Stimulated activated CD4-positive, alpha-beta T cell treated with anti-CD3 and anti-CD28 coated beads, Interleukin-2, amount 100 ng/mL, for 4 hours (primary cell): ENCODE results near the gene KANTR.
"Not testable (repeated sequence)": the region's sequence is repeated elsewhere in the genome, so short reads cannot be mapped to it uniquely, and the experiment has no call there.

Experiments
- DNase-seq: peaks from one replicate; pipeline ENCODE4 v3.0.0-alpha.2; 2020; ENCODE audit warnings: low read depth

The KANTR gene

DNA sequence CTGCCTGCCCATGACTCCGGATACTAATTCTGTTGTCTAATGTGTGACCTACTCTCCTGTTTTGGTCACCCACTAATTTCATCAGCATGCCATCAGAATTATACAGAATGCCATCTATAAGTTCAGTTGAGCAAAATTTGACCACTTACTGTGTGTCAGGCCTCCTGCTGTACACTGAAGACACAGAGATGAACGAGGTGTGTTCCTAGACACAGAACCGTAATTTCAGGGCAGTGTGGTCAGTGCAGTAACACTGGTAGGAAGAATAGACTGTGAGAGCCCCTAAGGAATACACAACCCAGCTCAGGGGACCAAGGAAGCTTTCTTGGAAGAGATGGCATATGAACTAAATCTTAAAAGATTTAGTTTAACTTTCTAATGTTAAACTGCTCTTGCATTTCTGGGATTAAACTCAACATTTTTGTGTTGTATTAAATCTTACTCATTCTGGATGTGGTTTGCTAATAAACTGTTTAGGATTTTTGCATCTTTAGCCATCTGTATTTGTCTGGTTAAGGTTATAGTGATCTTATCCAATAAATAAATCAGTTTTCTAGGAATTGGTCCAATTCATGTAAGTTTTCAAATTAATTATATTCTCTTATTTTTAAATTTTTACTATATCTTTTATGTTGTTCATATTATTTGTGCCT lies 34.3 kb downstream of the KANTR start:
- DNase-seq = no peak

DNA sequence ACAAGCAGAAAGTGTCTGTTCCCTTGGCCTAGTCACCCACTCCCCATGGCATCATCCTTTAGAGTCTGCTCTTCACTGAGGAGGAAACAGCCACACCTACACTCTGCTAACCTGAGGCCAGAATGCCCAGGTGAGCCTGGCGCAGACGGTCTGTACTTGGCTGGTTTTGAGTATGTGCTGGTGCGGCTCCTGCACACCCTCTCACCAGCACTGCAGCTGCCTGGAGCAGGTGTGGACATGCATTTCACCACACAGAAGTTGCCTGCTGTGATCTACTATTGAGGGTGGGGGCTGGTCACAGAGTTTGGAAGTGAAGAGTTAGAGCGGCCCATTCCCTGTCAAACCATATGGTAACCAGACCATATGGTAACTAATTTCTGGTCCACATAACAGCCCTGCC lies 39.5 kb downstream of the KANTR start:
- DNase-seq = no peak

DNA sequence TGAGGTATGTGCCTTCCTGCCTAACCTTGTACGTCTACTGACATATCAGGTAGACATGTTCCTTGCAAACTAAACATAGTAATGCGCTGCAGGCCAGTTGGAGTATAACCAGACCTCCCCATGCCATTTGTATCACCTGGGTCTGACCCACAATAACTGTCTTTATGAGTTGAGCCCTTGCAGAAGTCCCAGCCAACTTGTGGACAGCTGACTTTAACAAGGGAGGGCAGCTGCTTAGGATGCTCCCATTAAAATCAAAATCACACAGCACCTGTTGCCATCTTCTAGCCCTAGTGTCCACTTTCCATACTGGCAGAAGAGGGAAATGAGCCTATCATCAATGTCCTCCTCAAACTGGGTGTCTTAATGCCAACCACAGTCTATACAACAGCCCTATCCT lies 41.6 kb downstream of the KANTR start:
- DNase-seq = no peak

DNA sequence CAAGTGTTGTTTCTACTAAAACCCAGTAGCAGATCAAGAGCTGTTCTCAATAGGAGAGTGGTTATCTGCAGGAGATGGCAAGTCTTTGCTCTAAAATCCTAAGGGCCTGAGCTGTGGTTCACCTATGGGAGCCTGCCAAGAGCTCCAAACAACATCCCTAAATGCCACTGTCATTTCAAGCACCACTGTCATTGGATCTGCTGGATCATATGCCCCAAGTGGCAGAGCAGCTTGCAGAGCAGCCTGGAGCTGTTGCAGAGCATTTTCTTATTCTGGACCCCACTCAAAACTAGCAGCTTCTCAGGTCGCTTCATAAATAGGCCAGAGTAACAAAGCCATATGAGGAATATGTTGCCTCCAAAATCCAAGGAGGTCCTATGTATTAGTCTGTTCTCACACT lies 59.6 kb downstream of the KANTR start:
- no peak for DNase-seq

DNA sequence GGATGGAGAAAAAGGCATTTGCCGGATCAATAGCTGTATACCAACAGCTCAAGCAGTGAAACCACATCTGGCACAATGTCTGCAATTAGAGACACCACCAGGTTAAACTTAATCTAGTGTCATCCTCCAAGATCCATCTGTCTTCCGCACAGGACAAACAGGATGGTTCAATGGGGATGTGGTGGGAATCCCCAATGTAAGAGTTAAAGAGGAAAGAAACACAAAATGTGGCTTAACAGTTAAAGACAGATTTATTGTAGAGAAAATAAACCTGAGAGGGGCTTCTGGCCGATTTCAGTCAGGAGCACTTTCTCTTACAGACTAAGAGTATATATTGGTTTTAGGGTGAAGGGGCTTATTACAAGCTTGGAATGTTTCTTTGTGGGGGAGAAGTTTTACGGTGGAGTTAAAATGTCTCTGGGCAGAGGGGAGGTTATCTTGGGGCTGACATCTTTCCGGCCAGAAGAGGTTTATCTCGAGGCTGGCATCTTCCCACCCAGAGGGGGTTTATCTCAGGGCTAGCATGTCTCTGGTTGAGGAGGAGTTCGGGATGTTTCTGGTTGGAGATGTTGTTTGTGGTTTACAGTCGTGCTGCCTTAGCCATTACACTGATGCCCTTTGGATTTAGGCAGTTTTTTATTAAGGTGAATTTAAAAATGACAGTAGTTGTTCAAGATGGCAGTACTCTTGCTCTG lies 61.7 kb downstream of the KANTR start:
- DNase-seq = no peak

DNA sequence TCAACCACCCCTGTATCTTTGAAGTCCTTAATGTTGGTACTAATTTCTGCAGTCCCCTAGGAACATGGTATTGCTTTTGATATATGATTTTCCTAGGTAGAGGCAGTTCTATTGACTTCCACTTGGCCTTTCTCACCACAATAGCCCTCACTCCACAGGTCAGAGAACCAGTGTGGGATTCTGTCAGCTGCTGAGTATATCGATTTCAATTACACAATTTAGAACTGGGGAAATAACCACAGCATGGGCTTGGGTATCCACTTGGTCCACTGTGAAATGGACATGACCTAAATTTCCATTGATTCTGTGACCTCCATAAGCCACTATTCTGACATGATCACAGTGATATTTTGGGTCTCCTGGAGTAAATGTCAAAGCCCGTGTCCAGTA lies 62.3 kb downstream of the KANTR start:
- no peak for DNase-seq

DNA sequence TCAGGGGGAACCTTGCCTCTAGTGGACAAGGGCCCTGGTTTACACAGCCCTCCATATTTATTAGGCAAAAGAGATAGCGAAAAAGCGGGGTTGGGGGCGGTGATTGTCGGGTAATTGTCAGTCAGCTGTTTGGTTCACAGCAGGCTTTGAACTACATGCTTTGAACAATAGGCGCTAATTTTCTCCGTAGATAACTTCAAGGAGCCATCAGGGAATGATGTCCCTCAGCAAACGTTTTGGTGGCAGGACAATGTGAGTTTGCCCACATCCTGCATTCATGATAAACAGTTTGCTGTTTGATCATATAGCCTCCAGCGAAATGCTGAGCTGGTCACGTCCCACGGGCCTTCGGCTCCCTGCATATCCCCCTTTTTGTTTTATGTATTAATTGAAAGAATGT lies 65.2 kb downstream of the KANTR start:
- no peak for DNase-seq

DNA sequence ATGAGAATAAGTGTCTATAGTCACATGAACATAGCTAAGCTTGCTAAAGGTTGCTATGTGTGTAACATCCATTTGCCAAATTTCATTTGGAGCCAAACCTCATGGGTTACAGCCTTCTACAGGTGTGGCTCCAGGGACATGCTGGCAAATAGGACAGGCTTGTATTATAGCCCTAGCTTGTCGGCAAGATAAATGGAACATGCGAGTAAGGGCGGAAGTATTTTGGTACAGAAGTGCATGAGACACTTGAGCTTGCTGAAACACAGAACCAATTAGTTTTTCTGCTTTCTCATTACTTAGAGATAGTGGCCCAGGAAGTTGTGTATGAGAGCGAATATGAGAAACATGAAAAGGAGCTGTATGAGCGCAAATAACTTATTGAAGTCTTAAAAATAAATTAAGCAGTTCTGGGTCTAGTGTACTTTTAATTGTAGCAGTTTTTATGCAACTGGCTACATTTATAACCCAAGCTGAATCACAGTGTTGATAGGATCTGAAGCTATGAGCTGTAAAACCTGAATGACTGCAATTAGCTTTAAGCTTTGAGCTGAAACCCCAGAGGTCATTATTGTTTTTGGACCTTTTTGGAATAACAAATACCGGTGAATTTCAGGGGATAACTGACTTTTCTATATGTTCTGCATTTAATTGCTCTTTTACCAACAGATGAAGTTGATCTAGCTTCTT lies 66.5 kb downstream of the KANTR start:
- DNase-seq = no peak

DNA sequence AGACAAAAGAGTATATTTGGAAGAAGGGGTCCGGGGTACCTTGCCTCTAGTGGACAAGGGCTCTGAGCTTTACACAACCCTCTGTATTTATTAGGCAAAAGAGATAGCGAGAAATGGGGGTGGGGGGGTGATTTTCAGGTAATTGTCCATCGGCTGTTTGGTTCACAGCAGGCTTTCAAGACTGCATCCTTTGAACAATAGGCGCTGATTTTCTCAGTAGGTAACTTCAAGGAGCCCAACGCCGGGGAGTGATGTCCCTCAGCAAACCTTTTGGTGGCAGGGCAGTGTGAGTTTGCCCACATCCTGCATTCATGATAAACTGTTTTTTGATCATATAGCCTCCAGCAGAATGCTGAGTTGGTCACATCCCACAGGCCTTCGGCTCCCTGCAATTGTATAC lies 69.5 kb downstream of the KANTR start:
- DNase-seq = no peak

DNA sequence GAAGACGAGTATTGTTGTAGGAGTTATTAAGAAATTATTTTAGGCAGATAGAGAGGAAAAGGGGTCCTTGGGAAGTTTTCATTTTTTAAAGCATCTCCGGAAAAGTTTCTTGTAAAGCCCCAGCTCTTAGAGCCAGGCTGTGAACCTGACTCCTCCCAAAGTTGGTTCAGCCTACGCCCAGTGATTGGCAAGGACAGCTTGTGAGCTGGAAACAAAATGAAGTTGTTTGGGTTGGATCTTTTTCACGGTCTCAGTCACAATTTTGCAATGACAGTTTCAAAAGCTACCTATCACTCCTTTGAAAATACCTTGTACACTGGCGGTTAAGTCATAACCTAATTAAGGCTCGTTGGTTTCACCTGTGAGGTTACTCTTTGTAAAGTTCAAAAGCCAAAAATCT lies 70.6 kb downstream of the KANTR start:
- DNase-seq = not testable (repeated sequence)

DNA sequence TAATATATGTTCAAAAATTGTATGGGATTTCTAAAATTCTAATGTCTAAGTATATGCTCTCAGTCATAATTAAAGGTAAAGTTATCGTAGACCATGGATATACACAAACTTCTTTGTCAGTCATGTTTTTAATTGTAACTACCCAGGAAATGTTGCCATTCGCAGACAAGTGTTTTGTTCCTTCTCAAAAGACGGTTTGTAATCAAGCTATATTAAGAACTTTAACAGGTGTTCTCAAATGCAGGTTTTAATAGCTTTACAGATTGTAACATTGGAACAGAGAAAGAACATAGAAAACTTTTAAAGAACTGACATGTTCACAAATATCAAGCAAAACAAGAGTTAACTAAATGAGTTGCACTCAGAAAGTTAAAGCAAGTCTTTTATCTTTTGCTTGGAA lies 72.2 kb downstream of the KANTR start:
- no peak for DNase-seq

DNA sequence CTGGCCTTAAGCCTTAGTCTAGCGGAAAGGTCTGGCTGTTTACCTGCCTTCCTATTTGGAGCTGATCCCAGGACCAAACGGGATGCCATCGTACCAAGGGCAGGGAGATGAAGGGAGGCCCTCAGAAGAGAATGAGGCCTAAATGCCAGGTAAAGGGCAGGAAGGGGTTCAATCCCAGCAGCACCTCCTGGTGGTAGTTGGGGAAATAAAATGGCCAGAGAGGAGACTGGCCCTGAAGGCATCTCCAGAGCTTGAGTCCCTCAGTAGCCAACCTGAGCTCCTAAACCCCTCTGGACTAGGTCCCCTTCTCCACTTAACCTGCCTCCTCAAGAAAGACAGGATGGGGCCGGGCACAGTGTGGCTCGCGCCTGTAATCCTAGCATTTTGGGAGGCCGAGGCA lies 77.4 kb downstream of the KANTR start:
- no peak for DNase-seq
